ENCODE results near the gene COL18A1.
"Not testable (repeated sequence)": the region's sequence is repeated elsewhere in the genome, so short reads cannot be mapped to it uniquely, and the experiment has no call there.

COL18A1 gene

DNA sequence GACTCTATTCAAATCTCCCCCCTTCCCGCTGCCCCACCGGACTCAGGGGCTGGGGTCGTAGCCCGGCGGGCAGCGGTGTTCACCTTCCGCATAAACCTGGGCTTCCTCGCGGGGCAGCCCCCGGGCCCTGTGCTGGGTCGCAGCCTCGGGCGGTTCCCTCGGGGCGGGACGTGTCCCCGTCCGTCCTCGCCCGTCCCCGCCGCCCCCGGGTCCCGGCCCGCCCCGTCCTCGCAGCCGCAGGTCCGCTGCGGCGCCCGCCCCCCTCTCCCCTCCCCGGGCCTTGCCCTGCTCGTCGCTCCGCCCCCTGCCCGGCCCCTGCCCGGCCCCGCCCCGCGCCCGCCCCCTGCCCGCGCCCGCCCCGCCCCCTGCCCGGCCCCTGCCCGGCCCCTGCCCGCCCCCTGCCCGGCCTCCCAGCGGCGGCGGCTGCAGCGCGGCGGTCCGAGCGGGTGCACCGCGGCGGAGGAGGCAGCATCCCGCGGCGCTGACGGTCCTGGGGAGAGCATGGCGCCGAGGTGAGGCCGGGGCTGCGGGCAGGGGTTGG is at the start of gene COL18A1:
TSS of gene COL18A1 (plus strand) at position 436 of the 541 bp plus-strand sequence. CDS start at position 502, 66 bp downstream.
- DNase-seq, result no peak

DNA sequence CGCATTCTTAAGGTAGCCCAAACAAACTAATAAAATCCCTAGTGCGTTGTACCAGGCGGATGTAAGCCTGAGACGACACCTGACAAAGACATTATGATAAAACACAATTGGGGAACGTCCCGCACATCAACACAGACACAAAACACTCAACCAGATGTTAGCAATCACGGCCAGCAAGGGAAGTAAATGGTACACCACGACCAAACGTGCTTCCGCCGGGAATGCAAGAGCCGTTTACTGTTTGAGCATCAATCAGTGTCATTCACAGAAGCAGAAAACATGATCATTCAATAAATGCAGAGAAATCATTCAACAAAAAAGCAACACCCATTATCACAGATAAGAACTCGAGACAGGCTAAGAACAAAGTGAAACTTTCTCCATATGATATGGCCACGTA is 49.4 kb upstream of the COL18A1 start:
- no peak for DNase-seq

DNA sequence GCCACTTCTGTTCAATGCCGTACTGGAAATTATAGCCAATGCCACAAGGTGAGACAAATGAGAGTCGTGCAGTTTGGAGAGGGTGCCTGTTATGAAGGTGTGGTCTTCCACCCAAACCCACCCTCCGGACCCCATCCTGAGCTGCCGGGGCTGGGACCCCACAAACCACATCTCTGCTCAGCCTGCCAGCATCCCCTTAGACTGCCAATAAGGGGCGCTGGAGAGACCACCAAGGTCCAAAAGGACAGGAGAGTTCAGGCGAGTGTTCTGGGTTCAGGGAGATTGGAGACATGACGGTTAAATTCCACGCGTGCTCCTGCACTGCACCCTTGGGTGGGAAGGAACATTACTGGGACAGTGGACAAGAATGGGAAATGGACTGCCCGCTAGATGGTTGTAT is 48.7 kb upstream of the COL18A1 start:
- DNase-seq, result no peak

DNA sequence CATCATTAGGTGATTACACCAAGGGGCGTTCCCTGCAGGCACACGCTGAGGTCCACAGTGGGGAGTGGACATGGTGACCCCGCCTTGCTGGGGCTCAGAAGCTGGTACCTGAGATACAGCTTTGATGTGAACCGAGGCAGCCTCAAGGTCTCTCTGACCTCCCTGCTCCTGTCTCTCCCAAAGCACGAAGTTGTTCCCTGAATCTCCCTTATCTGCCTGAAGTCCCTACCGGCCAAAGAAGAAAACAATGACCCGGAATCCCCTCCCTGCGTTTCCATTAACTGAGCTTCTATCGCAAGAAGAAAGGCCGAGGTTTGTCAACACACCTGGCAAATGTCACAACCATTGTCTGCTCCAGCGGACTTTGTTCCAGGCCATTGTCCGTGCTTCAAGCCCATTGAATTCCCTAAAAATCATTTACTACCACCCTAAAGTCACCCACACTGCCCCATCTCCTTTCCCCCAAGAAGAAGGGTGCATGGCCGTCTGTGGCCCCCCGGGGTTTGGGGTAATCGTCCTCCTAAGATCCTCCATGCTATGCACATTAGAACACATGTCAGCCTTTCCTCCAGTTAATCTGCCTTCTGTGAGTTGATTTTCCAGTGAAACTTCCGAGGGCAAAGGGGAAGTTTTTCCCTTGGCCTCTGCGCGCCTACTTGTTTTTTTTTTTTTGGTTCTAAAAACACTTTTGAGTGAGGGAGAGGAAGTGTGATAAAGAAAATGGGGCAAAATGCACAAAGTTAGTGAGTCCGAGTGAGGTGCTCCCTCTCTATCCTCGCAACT is 48.1 kb upstream of the COL18A1 start:
- DNase-seq, result no peak

DNA sequence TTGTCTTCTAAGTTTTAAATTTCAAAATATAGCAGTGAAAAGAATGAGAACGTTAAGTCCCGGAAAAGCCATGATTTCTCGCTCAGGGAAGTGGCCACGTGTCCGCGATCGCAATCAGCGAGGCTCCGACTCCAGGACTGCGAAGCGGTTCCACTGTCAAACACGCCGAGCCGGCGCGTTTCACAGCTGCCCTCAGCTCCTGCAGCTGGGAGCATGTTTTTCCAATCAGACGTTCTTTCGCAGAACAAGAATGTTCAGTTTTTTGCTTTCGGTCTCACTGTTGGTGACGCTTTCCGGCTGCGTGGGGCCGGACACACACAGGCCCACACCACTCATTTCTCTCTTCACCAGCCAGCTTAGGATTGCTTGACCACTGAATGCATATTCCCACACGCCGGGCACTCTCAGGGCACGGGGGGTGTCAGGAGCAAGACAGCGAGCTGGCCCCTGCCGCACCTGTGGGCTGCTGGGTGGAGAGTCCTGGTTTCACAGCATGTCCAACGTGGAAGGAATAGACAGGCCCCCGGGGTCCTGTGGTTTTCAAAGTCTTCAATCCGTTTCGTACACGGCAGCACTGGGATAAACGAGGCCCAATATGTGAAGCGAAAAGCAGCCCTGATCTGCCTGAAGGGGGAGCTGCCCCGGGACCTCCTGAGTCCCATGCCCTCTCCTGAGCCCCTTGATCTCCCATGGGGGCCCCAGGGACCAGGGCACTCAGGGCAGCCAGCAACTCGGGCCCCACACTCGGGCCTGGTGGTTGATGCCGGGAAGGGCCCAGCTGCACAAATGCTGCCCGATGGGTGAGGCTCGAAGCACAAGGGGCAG is 47.3 kb upstream of the COL18A1 start:
- no peak for DNase-seq

DNA sequence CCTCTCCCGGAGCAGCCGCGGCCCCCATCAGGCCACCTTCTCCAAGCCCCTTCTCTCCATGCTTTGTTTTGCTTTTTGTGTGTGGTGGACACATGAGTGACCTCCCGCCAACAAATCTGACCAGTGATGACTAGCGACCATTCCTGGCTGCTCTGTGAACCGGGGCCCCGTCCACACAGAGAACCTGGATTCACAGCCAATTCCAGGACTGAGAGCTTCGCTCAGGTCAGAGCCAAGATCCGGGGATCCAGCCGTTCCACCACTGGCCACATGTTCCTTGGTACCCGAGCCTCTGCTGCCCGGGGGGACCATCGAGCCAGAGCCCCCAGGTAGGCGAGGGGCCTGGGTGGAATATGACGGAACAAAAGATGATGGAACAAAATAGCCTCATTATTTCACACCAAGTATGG is 46.7 kb upstream of the COL18A1 start:
- DNase-seq, result no peak

DNA sequence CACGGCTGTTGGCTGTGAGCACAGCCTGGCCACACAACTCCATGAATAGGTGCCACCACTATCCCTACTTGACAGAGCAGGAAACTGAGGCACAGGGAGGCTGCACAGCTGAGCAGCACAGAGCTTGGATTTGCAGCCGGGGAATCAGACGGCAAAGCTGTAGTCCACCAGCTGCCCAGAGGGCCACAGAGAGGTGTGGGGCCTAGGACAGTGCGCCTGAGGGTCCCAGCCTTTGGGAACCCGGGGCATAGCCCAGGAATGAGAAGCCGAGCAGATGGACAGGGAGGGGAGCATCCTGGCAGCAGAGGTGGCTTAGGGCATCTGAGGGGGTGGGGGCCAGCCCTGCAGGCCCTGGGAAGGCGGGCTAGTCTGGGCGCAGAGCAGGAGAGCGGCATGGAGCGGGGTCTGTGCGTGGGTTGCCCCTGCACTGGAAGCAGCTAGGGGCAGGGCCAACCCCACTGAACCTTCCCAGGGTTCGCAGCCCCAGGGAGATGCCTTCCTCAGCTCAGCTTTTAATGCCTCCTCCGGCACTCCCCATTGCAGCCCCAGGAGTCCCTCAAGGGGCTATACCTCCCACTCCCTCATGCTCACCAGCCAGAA is 46.2 kb upstream of the COL18A1 start:
- no peak for DNase-seq

DNA sequence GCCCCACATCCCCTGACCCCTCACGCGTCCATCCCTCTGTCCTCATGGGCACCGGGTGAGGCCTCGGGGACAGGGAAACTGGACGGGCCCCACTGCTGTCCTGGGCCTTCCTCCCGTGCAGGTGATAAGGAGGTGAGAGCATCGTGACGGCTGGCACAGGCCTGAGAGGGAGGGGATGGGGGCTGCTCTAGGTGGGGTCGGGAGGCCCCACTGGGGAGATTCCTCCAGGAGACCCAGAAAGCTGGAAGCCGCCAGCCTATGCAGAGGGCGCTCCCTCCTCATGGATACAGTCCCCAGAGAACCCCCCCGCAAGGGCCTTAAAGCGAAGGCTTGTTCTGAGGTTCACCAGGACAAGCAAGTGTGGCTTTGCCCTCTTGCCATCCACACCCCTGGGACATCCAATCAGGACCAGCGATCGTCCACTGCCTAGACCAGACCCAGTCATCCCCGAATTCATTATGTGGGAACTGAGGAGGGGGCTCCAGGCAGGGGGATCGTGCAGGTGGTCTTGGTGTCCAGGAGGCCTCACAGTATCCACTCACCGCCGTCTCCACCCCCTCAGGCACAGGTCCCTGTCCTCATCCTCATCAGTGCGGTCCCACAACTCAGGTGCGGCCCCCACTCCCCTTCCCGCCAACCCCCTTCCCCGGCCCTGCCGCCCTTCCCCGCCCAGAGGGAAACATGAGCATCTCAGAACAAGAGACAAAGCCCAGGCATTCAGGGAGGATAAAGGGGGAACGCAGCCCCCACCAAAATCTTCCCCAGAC is 45.3 kb upstream of the COL18A1 start:
- DNase-seq, result peak in 1 of 14 donors; percentile 36

DNA sequence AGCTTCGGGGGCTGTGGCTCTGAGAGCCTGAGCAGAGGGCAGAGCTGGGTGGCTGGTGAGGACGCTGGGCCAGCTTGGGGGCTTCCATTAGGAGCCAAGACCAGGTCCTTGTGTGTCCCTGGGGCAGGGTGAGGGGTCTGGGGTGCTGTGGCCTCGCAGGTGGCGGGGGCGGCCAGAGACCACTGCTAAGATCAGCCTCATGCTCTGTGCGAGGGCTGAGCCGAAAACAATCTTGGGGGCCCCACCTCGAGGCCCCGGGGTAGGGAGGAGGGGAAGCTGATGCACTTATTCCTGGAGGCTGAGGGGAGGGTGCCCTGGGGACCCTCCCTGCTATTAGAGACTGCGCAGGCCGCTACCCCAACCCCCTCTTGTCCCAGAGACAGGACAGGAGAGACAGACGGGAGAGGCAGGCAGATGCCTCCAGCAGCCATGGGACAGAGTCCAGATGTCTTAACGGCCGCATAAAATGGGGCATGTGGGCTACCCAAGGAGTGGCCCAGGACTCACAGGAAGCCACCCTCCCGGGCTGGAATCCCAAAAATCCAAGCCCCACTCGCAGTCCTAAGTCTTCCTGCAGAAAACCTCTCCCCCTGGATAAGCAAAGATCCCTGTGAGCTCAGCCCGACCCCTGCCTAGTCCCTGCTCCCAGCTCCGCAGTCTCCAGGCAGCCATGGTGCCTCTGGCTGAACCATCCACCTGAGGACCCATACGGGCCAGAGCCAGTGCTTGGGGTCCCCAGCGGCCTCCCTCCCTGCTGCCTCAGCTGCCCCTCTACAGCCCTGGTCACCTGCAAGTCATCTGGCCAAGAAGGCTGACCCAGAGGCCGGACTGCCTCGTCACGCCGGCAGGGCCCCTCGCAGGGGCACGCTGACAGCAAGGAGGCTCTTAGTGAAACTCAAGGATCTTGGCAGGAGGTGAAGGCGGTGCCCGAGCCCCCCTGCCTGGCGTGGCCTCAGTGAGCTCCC is 43.6 kb upstream of the COL18A1 start:
- no peak for DNase-seq

DNA sequence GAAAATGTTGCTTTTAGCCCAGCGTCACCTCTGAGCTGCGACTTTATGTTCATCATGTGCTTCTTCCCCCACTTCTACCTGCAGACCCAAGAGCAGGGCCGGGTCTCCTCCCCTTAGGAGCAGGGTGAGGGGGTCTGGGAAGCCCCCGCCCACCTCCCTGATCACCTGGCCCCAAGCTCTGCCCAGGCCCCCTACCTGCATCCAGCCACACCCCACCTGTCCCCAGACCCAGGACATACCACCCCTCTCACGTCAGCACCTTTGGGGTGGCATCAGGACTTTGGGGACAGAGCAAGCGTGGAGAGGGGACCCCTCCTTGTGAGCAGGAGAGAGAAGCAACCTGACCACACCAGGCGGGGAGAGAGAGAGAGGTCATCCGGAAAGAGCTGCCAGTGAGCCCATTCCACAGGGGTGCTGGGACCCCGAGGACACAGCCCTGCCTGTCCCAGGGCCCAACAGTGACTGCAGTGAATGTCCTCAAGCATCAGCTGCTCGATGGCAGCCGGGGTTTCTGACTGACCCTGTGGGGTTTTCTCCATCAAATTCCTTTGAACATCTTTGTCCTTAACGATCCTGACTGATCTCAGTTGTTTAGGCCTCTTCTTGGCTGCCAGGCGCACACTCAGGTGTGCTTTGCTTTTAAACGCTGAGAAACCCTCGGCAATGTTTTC is 42.8 kb upstream of the COL18A1 start:
- DNase-seq, result no peak

DNA sequence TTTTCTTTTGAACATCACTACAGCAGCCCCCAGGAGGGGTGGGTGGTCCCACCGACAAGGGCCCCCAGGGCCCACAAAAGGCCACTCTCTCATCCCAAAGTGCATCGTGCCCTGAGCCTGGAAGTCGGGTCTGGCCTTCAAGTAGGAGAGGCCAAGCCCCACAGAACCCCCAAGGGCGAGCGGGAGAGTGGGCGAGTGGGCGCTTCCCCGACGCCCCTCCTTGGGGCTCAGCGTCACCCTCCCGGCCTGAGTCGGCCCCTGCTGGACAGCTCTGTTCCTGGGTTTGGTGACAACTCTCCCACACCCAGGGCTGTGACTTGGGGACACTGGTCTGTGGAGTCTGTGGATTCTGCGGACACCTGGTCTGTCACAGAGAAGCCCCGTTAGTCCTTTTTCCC is 42.2 kb upstream of the COL18A1 start:
- DNase-seq, result no peak

DNA sequence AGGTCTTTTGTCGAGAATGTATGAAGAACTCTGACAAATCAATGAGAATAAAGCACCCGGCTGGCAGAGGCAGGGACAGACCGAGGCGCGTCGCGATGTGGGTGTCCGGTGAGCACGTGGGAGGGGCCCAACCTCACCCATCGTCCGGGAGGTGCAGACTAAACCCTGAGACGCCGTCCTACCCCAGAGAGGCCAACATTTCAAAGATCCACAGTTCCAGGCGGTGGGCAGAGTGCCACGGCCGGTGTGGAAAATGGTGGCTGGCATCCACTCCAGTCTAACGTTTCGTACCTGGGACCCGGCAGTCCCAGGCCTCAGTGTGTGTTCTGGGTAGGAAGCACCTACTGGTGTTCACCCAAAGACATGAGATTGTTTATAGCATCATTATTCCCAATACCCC is 41.7 kb upstream of the COL18A1 start:
- DNase-seq, result not testable (repeated sequence)

DNA sequence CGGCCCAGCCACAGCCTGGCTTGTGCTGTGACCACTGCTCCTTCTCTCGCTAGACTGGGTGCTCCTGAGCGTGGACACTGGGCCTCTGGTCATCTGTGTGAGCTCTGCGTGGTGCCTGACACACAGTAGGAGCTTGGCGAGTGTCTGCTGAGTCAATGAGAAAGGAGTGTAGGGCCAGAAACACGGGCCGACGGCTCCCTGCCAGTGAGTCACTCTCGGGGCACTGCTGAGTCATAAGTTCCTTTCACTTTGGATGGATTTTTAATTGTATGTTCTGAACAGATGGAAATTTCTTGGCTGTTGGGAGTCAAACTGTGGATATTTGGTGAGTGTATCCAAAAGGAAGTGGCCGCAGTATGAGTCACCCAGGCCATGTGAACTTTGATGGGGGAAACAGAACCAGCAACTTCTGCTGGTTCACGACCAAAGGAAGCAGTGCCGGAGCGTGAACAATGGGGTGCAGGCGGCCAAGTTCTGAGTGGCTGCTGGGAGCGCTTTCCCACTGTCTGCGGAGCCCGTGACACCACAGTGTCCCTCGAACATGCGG is 41.0 kb upstream of the COL18A1 start:
- peak in 12 of 14 donors; percentile 14 to 89 (median 48) for DNase-seq

DNA sequence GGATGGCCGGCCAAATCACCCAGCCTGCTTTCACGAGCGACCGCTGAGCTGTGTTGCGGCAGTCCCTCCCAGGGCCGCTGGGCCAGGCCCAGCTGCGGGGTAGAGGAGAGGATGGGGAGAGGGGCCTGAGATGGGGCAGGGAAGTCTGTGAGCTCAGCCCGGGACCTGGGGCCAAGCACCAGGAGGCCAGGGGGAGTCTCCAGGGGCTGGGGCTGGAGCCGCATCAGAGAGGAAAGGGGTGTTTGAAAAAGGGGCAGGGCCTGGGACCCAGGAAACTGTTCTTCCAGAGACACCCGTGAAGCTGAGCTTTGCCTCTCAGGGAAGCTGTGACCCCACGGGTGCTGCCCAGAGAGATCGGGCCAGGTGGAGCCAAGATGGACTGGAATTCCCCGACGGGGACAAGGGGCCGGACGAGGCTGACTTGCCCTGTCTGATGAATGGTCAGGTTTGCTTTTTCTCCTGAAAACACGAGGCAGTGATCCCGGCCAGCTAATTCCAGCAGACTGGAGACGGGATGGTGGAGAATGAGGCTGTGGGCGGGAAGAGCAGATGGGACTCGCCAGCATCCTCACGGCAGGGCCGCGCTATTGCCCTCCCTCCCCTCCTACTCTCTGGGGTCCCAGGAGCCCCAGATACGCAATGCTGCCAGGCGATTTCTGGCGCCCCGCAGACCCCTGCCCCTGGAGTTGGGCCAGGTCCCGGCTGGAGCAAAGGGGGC is 40.3 kb upstream of the COL18A1 start:
- no peak for DNase-seq

DNA sequence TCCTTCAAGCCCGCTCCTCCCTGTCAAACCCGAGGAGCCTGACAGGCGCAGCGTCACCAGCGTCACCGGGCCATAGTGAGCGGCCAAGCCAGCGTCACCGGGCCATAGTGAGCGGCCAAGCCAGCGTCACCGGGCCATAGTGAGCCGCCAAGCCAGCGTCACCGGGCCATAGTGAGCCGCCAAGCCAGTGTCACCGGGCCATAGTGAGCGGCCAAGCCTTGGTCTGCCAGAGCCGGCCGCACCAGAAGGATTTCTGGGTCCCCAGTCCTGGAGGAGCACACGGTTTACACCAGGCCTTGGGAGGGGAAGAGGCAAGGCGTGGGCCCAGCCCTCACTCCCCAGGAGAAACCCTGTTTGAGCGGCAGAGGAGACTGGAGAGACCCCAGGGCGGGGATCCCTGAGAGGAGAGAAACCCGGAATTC is 39.8 kb upstream of the COL18A1 start:
- no peak for DNase-seq

DNA sequence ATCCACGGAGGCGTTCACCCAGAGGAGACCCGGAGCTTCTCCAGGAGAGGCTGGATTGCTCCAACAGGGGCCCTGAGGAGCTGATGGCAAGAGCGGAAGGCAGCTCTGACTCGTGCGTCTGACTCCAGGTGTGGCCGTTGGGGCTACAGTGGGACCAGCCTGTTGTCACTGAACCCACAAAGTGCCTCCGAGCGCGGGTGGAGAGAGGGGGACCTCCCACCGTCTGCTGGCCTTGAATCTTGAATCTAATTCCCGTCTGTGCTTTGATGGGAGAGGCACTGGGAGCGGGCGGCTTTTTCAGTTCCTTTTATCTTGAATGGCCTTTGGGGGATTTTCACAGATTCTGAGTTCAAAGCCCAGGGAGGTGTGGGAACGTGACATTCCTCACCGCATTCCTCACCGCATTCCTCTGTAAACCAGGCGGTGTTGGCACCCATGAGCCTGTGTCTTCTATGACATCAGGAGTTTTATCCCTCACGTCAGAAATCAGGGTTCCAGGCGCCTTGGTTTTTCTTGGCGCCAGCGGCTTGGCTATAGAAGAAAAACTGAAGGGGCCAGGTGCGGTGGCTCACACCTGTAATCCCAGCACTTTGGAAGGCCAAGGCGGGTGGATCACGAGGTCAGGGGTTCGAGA is 39.2 kb upstream of the COL18A1 start:
- DNase-seq, result no peak

DNA sequence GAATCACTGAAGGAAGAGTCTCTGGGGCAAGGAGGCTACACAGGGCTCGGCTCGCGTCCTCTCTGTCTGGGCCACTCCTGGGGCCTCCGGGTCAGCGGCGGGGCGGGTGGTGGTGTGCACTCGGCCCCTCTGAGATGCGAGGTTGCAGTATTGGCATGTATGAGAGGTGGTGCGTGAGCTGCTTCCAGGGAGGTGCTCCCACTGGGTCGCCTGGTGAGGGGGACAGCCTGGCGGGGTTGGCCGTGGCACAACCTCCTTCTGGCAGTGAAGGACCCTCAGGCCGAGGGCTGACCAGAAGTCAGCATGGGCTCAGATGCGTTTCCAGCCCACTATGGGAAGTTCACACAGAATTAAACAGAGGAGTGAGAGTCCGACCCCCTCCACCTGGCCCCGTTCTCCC is 38.5 kb upstream of the COL18A1 start:
- DNase-seq, result no peak

DNA sequence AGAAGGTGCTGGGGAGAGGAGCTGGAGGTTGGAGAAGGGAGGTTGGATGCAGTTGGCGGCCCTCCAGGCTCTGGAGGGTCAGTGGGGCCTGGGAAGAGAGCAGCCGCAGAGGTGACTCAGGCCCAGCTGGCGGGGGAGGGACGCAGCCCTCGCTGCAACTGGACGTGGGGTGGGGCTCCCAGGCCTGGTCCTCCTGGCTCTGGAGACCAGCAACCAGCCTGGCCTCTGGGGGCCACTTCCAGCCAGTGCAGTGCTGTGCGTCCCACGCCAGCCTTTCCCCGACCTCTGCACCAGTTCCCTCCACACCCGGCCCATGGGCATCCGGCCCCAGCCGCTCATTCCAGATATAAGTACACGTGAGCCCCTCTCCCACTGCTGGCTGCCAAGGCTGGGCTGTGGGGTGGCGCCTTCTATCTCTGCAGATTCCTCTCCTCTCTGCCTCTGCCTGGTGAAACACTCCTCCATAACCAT is 38.0 kb upstream of the COL18A1 start:
- no peak for DNase-seq

All from C1 segment of cervical spinal cord (tissue), 14 donors.